GDM1 (cell line): Measurements from ENCODE around the gene CD1D.
"Not testable (repeated sequence)": the region's sequence is repeated elsewhere in the genome, so short reads cannot be mapped to it uniquely, and the experiment has no call there.

Source experiments
- DNase-seq: peaks from one replicate; lab custom pipeline; 2025; lab: John Stamatoyannopoulos, UW

CD1D gene

DNA sequence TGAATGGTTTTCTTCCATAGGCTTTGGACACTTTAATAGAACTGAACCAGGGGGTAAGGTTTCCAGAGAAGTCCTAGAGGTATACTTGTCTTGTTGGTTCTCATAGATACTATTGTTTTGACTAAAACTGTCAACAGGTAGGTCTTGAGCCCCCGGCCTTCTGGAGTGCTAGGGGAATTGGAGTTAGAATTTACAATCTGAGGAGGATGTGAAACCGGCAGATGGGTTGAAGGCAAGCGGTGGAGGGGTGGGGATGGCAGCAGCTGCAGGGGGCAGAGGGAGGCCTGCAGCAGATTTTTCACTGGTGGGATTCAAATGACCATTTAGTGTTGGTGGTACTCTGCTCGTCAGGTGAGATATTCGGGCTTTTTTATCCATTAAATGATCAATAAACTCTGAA lies 4.3 kb upstream of the CD1D start:
- DNase-seq = no peak

DNA sequence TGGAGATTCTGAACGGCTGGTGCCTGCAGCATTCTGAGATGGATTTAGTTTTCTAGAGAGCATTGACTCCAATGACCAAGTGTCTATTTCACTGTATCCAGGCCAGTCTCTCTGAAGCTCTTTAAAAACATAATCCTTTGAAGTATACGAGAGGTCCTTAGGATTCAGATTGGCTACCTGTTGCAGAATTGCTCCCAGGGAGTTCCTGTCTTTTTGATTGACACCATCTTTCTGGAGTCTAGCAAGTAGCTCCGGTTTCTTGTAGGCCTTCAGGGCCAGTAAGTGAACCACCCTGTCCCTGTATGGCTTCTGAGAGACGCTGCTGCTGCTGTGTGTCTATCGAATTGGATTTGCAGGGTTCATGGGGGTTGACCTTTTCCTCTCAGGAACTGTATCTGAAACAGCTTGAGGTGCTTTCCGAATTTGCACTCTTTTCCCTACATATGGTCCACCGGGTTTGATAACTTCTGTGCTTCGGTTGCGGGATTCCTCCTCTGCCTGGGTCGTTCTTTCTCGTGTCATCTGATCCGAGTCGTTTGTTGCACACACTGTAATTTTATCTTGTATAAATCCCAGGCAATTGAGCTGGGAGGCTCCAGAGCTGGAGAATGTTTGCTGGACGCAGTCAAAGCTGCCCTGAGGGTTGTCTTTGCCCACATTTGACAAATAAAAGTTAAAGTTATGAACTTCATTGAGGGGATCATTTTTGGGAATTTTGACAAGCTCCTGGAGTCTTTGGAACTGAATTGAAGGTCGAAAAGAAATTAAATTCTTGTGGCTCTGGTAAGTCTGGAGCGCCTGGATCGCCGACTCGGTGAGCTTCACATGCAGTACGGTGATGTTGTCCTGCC lies 3.6 kb upstream of the CD1D start:
- not testable (repeated sequence) for DNase-seq

DNA sequence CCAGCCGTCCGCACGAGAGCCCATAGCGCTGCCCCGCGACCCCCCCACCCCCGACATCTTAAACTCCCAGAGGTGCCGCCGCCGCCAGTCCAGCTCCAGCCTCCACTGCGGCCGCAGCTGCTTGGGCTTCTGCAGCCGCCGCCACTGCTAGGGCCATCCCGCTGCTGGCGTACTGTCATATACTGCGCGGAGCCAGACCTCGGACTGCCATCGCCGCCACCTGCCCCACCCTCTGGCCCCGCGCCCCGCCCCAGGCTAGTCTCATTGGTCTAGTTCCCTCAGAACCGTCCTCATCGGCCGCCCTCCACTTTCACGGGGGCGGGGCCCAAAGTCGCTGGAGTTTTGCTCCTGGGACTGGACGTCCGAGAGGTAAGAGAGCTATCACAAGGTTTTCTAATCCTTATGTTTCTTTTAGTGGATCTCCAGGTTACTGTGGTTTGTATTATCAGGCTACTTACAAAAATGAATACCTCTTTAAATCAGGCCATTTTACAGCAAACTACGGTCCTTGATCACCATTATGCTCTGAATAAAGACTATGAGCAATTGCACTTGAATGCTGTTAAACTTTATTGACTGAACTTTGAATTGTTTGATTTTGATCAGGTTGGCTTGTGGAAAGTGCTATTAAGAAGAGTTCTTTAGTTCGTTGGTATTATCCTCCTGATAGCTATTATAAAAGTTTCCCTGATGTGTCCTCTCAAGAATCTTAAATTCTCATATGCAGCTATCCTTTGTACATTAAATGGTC lies 2.8 kb upstream of the CD1D start:
- no peak for DNase-seq

GRCh38 chr1:158179301-158180041 lies 1.2 kb upstream of the CD1D start:
- DNase-seq = no peak

GRCh38 chr1:158181577-158181922 lies 855 bp downstream of the CD1D start:
- DNase-seq = no peak

DNA sequence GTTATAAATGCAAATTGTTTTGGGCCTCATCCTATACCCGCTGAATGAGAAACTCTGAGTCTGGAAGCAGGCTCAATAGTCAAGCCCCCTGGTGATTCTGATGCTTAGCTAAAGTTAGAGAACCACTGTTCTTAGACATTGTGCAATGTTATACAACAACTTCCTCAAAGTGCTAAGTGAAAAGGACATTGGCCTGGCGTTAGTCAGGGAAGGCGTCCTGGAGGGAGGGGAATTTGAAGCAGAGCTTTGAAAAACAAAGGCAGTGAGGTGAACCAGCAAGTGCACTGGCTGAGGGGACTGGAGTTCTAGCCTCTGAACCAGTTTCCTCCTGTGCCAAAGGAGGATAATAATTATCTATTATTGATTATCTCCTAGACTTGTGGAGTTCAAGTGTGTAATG lies 5.1 kb downstream of the CD1D start:
- peak; percentile 30 for DNase-seq

DNA sequence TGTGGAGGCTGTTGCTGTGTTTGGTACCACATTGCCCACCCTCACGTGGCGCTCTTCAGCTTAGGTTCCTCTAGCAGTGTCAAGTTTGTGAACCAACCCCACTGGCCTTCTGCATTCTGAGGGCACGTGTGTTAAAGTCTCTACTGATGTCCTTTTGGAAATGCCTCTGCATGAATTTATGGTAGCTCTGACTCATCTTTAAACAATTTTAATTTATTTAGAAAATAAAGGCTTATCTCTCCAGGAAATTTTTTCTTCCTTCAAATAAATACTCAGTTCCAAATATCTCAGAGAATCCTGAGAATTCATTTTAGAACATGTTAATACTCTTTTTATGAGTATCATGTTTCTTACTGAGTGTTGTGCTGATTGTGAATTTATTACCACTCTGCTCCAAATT lies 5.5 kb downstream of the CD1D start:
- no peak for DNase-seq

GRCh38 chr1:158188611-158189010 lies 7.9 kb downstream of the CD1D start:
- DNase-seq = no peak

DNA sequence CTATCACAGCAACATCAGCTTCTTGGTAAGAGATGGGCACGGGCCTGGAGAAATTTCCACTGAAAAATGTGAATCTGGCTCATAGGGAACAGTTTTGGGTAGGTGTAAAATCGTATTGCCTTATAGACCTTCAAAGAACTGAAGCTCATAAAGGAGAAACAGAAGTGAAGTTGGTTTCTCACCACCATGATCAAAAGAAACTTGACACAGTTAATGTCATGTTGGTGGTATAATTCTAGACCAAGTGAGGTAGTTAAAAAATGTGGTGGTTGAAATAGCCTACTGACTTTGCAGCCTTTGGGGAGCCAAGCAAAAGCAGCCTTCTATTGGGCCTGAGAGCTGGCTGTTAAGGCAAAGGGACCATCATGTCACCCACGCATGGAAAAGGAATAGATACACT lies 8.9 kb downstream of the CD1D start:
- DNase-seq = no peak

- DNase-seq = no peak
Observed at GRCh38 chr1:158191299-158191698, 10.6 kb downstream of the CD1D start.

DNA sequence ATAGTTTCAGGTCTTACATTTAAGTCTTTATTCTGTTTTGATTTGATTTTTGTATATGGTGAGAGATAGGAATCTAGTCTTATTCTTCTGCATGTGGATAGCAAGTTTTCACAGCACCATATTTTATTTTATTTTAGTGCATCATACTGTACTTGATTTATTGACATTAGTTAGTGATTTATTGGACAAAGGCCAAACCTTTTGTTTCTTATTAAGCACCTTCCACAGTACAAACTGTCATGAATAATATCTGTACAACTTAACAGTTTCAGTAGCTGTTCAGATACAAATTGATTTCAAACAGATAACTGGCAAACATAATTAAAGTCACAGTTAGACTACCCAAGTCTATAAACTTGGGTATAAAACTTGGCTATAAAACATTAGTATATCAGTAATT lies 15.8 kb downstream of the CD1D start:
- DNase-seq = no peak

- DNase-seq = no peak
Observed at GRCh38 chr1:158199849-158200248, 19.2 kb downstream of the CD1D start.

DNA sequence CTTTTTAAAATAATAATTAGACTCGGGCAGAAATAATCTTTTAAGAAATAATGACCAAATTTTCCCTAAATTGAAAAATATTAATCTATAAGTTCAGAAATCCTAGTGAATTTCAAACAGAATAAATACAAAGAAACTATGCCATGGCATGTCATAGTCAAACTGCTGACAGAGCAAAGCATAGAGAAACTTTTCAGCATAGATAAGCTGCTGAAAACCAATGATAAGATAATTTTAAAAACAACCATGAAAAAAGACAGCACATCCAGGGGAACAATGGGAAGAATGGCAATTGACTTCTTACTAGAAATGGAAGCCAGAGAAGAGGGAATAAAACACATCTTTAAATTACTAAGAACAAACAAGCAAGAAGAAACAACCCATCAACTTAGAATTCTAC lies 19.8 kb downstream of the CD1D start:
- DNase-seq = no peak

DNA sequence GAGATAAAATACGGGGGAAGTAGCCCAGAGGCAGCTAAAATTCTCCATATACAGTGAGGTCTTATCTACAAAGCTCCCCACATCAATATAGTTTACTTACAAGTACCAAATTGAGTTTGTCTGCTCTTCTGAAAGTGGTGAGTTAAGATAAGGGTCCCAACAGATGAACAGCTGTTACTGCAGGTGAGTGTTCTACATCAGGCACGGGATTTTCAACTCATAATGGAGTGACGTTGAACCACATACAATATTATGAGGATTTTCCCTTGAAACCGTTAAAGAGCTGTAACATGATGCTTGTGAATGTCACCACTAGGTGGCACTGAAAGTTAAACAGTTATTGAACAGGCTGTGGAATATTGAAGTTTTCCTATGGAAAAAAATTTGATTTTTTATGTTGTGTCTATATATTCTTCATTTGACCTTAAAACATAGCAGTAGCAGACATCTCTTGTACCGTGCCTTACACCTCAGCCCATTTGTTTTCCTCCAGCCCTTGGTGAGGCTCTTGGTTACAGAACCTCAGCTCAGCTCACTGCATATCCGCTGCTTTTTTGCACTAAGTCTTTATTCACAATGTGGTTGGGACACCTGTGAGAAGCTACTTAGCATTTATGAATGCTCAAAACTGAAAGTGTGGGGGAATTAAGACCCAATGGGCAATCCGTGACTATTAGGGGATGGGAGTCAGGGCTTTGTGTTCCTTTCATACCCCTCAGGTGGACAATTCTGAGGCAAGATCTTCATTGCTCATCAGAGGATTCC lies 23.2 kb downstream of the CD1D start:
- DNase-seq = peak; percentile 50

DNA sequence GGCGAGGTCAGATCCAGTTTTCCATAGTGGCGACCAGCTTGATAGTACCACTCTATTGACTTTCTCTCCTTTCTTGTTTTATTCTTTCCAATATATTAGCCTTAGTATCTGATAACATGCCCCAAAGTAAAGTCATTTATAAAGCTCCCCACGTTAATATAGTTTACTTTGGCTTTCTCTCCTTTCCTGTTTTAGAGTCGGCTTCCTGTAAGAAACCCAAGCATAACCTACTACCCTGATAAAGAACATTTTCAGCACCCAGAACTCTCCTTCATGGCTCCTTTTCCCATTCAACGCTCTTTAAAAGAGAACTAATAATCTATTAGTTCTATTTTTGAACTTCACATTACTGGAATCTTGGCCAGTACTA lies 23.7 kb downstream of the CD1D start:
- DNase-seq = no peak

DNA sequence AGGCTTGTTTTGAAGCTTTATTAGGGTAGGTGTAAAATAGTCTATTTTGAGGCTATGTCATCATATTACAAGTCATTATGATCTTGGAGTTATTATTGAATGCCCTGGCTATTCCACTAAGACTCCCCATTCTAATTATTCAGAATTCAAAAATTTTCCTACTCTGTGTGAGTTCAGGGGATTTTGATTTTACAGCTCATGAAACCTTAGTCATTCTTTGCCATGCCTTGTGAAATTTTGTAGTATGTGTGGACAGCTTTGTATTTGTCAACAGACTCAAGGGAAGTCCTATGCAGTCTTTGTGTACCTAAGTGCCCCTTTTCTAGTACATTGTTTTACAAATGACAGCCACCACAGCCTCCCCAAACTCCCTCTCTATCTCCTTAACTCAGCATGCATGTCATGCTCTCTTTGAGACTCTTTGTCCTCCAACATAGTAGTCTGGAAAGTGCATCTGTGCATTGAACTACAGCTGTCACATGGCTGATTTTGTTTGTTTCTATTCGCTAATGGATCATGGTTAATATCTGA lies 28.0 kb downstream of the CD1D start:
- DNase-seq = no peak

DNA sequence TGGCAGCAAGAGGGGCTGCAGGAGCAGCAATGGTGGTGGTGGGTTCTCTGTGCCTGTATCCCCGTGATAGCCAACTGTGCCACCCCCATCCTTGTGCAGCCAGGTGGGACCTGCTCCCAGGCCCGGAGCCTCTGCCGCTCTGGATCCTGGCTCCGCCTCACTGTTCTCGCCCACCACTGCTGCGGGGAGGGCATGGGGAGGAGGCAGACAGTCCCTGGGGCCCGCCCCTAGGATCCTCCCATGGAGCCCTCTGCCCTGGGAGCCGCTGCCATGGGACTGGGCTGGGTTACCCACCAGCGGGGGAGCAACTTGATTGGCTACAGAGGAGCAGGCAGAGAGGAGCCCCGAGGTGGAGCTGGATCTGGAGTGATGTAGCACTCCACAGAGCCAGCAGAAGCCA lies 31.6 kb downstream of the CD1D start:
- no peak for DNase-seq

DNA sequence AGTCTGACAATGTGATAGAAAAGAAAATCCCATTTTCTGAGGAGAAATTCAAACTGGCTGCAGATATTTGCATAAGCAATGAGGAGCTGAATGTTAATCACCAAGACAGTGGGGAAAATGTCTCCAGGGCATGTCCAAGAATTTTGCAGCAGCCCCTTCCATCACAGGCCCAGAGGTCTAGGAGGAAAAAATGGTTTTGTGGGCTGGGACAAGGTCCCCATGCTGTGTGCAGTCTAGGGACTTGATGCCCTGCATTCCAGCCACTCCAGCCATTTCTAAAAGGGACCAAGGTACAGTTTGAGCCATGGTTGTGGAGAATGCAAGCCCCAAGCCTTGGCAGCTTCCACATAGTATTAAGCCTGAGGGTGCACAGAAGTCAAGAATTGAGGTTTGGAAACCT lies 42.8 kb downstream of the CD1D start:
- not testable (repeated sequence) for DNase-seq

- DNase-seq = no peak
Observed at GRCh38 chr1:158227904-158228623, 47.4 kb downstream of the CD1D start.
